Colonic mucosa (tissue), 4 donors: ENCODE results near the gene HHAT. TPM values are rescaled to one million over a fixed set of nuclear protein-coding genes. Genes with fewer than 3 reads are reported as not detected.

Experiments
- DNase-seq: peaks from one replicate; pipeline ENCODE4 v3.0.0-alpha.2; 2020
- H3K27ac ChIP-seq: fragments of 200-600 bp; one replicate; pipeline ENCODE4 v1.8.0; 2021
- H3K27me3 ChIP-seq: fragments of 200-600 bp; one replicate; pipeline ENCODE4 v1.8.0; 2021
- H3K36me3 ChIP-seq: fragments of 200-600 bp; one replicate; pipeline ENCODE4 v1.8.0; 2021
- H3K4me1 ChIP-seq: fragments of 200-600 bp; one replicate; pipeline ENCODE4 v1.8.0; 2021; ENCODE audit warnings: mild to moderate bottlenecking
- H3K4me3 ChIP-seq: fragments of 200-600 bp; one replicate; pipeline ENCODE4 v1.8.0; 2021
- H3K9ac ChIP-seq, 2 donors: one replicate each; pipeline ENCODE4 v1.7.0; 2013; ENCODE audit warnings: control low read depth in 2 of 2, low read depth in 2 of 2, low read length in 2 of 2
- H3K9me3 ChIP-seq: fragments of 200-600 bp; one replicate; pipeline ENCODE4 v1.8.0; 2021
- CTCF ChIP-seq: fragments of 200-600 bp; IDR thresholded peaks from one replicate; pipeline ENCODE4 v1.8.0; 2022; ENCODE audit warnings: antibody characterized with exemption, mild to moderate bottlenecking
- intact Hi-C: fragments of 100-400 bp; cut with DNase I; formaldehyde crosslinking; loops from one replicate; pipeline ENCODE4 v1.14.1; 2022
- total RNA-seq, 2 donors: library from RNA; stranded (reverse); fragmentation: NEBNext Ultra II Directional in 1 of 2; extraction: Animal tissue kit (Norgen Biotek cat#: 25700) in 1 of 2; gene quantifications; one replicate each; pipeline ENCODE4 v1.2.1, GENCODE V29; 2021
- donor health status: healthy.
- donor health status: DM: no; HTN: no; CAD: no.
- donor health status: DM: no; HTN: no; CAD: no.

Gene HHAT
- total RNA-seq, 2 donors from 2014 or later, result 3.2 to 4.9 TPM

GRCh38 chr1:210711825-210712612 lies 383.3 kb downstream of the HHAT start:
- Histone ChIP-seq H3K36me3 (no peaks in the 10 kb centered on the region), H3K27me3 (no peaks in the 10 kb centered on the region), H3K4me3 (no peak overlapping the region), H3K27ac (no peak overlapping the region), H3K9me3 (no peaks in the 10 kb centered on the region), H3K4me1 (no peaks in the 10 kb centered on the region), H3K9ac (no peak overlapping the region)
- TF ChIP-seq CTCF, result no peak
- intact Hi-C loops, result no loop called here
- no peak for DNase-seq

DNA sequence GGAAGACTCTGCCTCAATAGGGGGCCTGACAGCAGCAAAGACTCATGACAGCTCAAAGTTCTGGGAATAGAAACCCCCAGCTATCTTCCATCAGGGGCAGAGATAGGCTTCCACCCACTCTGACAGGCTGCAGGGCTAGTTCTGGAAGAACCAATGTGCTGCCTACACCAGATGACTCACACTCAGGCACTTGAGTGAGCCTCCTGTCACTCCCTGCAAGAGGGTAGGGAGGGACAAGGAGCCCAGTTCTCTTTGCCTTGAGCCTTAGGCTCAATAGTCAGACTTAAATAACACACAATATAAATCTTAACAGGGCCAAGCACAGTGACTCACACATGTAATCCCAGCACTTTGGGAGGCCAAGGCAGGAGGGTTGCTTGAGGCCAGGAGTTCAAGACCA lies 386.4 kb downstream of the HHAT start:
- Histone ChIP-seq H3K9me3 (no peaks in the 10 kb centered on the region), H3K27ac (no peak overlapping the region), H3K36me3 (no peaks in the 10 kb centered on the region), H3K9ac (no peak overlapping the region), H3K4me3 (no peak overlapping the region), H3K27me3 (no peaks in the 10 kb centered on the region), H3K4me1 (no peaks in the 10 kb centered on the region)
- intact Hi-C loops, result no loop called here
- TF ChIP-seq CTCF, result no peak
- DNase-seq, result no peak

DNA sequence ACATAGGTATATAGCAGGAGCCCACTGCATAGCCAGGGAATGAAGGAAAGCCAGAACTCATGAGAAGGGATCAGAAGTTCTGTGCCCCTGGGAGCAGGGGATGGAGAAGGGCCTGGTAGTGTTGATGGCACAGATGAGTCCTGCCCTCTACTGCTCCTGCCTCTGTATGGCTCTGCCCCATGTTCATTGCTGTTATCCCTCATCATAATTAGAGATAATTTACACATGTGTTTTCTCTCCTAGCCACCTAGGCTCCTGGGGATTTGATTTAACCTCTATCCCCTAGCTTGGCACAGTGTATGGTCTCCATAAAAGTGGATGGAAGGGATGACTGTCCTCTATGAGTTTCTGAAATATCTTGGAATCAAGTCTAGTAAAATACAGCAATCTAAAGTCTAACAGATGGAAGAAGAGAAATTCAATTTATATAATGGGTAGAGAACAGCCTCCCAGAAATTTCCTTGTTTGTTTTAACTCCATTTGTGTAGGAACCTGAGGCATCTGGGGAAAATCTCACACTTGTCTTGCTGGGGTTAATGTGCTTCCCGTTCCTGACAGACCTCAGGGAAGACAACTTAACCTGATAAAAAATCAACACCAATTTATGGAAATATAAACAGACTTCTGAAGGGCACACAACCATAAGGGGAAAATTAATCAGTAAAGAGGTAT lies 393.8 kb downstream of the HHAT start:
- Histone ChIP-seq H3K27me3 (no peaks in the 10 kb centered on the region), H3K9ac (no peak overlapping the region), H3K27ac (no peak overlapping the region), H3K36me3 (no peaks in the 10 kb centered on the region), H3K4me3 (no peak overlapping the region), H3K4me1 (no peaks in the 10 kb centered on the region), H3K9me3 (no peaks in the 10 kb centered on the region)
- no peak for TF ChIP-seq CTCF
- DNase-seq, result no peak
- intact Hi-C loops, result no loop called here

DNA sequence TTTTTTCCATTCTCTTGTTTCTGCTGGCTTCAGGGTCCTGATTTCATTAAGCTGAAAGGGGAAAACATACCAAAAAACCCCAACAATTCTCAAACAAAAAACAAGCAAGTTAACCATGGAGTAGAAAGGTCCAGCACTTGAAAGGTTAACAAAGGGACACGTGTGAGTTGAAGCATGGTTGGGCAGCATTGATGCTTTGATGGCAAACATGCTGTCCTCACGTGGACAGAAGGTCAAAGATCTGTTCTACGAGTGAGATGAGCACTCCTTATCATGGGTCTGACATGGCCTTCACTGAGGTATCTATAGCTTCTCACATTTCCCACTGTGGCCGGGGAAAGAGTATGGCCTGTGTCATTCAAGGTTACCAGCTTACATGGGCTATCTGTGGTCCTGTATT lies 394.9 kb downstream of the HHAT start:
- Histone ChIP-seq H3K27me3 (no peaks in the 10 kb centered on the region), H3K4me1 (no peaks in the 10 kb centered on the region), H3K4me3 (no peak overlapping the region), H3K9ac (no peak overlapping the region), H3K27ac (no peak overlapping the region), H3K36me3 (no peaks in the 10 kb centered on the region), H3K9me3 (no peaks in the 10 kb centered on the region)
- intact Hi-C loops, result no loop called here
- no peak for DNase-seq
- no peak for TF ChIP-seq CTCF

DNA sequence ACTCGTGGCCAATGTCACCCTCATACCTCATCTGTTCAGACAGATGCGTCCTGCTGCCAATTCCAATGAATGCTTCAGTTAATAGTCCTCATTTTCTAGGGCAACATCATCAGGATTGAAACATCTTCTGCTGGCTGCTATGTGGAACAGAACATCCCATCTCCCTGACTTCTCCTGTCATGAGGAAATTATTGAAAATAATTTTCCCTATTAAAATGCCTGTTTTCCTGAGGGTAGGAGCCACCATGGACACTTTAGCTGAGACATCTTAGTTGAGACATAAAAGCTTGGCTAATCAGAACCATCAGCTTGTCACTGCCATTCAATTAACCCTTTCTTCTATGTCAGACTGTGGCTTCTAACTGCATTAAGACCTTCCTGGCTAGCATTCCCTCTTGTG lies 396.1 kb downstream of the HHAT start:
- no peak overlapping the region for H3K27ac ChIP-seq
- no peaks in the 10 kb centered on the region for H3K4me1 ChIP-seq
- no peak for DNase-seq
- H3K36me3 ChIP-seq, result no peaks in the 10 kb centered on the region
- no peak overlapping the region for H3K4me3 ChIP-seq
- no peak overlapping the region for H3K9ac ChIP-seq
- intact Hi-C loops, result no loop called here
- no peak for TF ChIP-seq CTCF
- no peaks in the 10 kb centered on the region for H3K27me3 ChIP-seq
- no peaks in the 10 kb centered on the region for H3K9me3 ChIP-seq

Other genes starting within 250 kb of the HHAT start
- gene SERTAD4, start 96.1 kb upstream of the HHAT start, total RNA-seq, result 1 to 10 TPM; 4.2 to 4.6 TPM